ENCODE measurements around the gene XYLT1.

XYLT1 gene

DNA sequence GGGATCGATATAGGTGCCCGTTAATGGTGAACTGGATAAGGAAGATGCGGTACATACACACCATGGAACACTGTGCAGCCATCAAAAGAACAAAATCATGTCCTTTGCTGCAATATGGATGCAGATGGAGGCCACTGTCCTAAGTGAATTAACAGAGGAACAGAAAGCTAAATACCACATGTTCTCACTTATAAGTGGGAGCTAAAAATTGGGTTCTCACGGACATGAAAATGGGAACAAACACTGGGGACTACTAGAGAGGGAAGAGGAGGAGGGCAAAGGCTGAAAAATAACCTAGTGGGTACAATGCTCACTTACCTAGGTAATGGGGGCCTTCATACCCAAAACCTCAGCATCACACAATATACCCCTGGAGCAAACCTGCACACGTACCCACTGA lies 302.6 kb downstream of the XYLT1 start:
- DNase-seq, result no peak

DNA sequence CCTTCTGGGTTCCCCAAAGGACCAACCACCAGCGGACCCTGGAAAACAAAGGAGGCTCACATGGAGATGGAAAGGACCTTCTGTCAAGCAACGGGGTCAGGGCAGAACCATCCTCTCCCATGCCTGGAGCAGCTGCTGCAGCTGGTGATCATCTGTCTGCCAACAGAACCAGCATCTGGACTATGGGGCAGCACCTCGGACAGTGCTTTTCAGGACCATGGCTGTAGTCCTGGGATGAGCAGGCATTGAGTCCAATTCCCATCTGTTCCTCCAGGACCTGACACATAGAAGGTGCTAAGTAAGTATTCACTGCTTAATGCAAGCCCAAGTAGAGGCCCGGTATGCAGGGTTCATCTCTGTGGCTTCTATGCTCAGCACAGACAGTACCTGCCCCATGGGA lies 304.7 kb downstream of the XYLT1 start:
- DNase-seq, result no peak

DNA sequence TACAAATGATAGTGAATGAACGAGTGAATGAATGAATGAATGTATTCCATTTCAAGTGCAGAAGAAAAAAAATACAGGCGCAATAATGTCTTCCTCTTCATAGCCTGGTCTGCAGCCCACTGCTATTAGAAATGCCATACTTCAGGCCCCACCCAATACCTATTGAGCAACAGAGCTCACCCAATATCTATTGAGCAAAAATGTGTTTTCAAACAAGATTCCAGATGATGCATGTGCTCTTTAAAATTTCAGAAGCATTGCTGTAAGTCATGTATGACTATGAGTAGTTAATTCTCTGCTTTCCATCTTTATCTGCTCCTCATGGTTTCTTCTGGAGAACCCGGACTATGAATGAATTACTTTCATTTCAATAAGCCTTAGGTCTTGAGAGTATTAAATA lies 308.2 kb downstream of the XYLT1 start:
- no peak for DNase-seq

DNA sequence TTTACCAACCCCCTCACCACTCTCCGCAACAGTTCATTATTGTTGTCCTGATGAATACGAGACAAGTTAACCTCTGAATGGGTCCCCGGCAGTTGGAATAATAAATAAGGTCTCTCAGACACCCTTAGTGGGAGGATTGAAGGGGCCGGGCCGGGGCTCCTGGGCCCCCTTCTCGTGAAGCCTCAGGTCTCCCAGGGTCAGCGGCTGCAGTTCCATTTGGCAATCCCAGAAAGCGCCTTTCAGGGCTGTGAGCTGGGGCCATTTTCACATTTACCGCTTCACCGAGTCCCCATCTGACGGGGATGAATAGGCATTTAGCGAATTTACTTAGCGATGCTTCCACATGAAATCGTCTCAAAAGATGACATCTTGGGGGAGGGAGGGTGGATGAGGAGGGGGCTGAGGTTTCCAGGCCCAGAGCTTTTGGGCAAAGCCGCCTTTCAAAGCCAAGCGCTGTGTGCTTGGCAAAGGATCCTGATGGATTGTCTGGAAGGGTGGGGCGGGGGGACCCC lies 309.8 kb downstream of the XYLT1 start:
- no peak for DNase-seq

DNA sequence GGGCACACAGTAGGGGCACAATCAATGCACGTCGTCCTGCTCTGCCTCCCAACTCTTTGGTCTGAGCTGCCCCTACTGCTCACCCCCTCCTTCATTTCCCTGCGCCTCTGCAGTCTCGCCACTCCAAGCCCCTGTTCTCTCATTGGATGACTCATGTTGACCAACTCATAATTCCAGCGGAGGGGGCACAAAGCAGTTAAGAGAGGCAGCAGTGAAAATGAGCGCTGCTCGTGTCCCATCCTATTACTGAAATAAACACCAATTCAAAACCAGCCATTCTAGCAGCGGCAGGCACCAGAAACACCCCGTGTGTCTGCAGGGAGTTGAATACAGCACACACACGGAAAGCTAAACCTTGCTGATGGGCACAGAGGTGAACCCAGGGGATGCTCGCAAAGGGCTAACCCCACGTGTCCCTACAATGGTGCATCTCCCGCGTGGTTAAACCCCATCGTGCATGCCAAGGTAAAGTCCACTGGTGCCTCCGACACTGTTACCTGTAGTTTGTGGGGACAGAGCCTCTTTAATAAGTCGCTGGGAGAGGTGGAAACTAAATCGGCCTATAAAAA lies 310.4 kb downstream of the XYLT1 start:
- no peak for DNase-seq

DNA sequence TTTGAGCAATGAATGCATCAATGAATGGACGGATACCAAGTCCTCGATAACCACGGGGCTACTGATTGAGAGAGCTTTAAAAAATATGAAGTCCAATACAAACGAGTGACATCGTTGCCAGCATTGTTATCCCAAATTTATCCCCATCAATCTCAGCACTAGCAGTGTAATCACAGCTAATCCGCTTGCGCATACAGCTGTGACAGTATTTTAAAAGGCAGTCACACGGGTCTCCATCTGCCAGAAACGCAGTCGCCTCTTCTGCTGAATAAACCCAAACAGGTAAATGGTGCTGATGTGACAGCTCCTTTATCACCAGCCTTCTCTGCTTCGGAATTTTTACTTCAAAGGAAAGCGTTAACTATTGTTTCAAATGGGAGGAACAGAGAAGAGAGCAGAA lies 311.1 kb downstream of the XYLT1 start:
- DNase-seq, result no peak

DNA sequence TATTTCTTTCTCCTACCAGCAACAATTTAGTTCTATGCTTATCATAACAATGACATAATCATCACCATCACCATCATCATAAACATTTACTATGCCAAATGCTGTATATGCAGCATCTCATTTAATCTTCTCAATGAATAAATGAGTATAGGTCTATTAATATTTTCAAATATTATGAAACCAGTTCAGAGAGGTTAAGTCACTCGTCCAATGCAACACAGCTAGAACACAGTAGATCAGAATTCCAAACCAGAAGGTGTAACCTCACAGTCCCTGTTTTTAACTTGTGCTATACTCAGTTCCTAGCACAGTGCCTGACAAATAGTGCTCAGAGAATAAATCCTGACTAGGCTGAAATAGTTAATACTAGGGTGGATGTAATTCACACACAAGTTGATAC lies 314.8 kb downstream of the XYLT1 start:
- DNase-seq, result no peak

DNA sequence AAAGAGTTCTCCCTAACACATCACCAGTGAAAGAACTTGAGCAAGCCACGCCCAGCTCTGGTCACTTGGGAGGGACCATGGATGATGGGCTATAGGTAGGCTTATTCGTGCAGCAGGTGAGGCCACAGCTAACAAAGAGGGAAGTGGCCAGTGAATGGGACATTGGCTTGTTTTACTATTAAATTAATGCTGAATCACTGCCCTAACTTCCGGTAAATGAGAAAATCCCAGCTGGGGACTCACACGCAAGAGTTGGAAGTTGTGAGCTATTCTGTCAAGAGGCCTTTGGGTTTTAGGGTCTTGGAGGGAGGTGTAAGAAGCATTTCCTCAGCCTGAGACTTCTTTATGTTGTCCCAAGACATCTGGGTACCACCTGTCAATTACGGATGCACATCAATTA lies 315.3 kb downstream of the XYLT1 start:
- DNase-seq, result no peak

DNA sequence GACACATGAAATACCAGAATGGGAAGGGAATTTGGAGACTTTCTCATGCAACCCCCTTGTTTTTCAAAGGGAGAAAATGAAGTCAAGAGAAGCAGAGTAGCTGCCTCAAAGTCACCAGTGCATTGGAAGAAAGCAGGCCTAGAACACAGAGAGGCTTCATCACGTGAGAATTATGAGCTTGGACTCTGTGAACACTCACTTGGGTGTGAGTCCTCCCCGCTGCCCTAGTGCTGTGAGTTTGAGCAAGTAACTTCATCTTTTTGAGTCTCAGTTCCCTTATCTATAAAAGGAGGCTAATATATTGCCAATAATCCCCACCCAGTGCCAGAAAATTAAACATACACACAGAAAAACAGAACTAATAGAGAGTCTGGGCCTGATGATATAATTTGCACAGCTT lies 315.8 kb downstream of the XYLT1 start:
- DNase-seq, result no peak

DNA sequence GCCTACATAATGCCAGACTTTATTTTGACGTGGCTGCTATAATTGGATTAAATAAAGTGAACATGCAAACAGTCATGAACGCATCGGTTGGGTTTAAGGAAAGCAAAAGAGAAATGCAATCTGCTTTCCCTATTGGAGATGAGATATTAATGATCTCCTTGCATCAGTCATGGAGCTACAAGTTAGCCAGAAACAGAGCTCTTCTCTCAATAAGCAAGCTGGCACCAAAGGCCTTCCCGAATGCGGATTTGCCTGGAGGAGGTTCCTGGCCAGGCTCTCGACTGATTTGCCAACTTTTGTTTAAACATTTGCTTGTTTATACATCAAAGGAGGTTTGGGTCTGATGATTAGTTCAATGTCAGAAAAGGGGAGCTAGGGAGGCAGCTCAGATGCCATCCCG lies 318.4 kb downstream of the XYLT1 start:
- DNase-seq, result no peak

DNA sequence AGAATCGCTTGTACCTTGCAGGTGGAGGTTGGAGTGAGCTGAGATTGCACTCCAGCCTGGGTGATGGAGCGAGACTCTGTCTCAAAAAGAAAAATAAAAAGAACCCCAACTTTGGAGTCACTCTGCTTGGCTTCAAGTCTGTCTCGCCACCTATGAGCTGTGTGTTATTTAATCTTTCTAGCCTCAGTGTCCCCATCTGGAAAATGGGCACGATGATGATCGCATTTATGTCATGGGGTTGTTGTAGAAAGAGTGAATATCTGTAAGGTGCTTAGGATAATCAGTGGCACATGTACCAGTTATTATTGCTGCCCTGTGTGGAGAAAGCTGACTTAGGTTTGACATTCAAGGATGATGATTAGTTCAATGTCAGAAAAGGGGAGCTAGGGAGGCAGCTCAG lies 319.4 kb downstream of the XYLT1 start:
- DNase-seq, result no peak

DNA sequence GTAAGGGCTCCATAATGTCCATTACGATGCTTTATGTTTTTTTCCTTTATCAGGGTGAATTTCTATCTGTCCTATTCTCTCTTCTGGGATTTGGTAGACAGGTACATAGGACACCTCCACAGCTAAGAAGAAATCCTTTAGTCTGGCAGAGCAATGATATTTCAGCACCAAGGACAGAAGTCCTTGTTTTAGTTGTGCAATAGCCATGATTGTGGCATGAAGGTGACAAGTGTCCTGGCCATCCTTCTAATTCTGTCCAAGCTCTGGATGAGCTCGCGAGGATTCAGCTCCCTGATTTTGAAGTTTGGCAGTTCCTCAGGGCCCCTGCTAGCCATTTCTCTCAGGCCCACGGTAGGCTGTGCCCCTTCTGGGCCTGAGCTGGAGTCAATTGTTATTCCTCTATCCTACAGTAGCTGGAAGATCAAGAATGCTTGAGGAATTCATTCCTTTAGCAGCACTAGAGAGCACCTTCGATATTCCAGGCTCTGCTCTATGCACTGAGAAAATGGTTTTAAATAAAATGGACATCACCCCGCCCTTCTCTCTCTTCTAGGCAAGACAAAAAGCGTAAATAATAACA lies 320.8 kb downstream of the XYLT1 start:
- no peak for DNase-seq

DNA sequence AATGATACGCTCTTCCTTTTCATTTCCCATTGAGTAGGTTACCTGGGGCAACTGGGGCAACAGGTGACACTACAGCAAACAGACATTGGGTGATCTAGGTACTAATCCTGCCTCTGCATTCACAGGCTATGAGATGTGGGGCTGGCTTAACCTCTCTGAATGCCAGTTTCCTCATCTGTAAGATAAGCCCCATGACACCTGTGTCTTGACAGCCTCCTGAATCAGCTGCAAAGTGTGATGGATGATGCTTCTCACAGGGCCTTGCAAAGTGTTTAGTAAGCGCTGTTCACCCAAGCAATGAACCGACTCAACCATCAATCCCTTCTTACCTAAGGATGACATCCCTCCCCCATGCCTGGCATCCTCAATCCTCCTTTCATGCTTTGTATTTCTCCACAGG lies 322.8 kb downstream of the XYLT1 start:
- DNase-seq, result no peak

DNA sequence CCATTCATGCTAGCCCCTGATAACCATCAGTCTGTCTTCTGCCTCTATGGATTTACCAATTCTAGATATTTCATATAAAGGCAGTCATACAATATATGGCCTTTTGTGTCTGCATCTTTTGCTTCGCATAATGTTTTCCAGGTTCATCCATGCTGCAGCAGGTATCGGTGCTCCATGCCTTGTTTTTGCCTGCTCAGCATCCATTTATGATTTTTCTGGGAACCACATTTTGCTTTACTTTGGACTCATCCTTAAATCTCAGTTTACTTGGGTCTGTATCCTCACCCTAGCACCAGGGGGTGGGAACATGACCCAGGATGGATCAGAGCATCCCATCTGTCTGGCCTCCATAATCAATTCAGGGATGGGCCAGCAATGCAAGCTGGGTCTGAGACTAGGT lies 325.7 kb downstream of the XYLT1 start:
- no peak for DNase-seq

DNA sequence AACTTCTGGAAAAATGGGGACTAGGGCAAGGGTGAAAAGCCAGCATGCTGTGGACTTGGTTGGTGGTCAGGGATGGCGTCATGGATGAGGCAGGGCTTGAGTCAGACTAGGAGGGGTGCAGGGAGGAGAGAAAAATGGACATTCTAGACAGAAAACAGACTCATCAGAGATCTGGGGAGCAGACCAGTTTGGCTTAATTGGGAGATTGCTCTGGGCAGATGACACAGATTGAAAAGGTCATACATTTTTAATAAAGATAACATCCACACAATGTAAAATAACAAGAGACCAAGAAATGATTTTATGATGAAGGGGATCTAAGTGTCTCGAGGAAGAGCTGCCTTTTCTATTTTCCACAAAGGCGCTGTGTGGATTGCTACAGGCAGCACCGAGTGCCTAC lies 326.3 kb downstream of the XYLT1 start:
- DNase-seq, result no peak

DNA sequence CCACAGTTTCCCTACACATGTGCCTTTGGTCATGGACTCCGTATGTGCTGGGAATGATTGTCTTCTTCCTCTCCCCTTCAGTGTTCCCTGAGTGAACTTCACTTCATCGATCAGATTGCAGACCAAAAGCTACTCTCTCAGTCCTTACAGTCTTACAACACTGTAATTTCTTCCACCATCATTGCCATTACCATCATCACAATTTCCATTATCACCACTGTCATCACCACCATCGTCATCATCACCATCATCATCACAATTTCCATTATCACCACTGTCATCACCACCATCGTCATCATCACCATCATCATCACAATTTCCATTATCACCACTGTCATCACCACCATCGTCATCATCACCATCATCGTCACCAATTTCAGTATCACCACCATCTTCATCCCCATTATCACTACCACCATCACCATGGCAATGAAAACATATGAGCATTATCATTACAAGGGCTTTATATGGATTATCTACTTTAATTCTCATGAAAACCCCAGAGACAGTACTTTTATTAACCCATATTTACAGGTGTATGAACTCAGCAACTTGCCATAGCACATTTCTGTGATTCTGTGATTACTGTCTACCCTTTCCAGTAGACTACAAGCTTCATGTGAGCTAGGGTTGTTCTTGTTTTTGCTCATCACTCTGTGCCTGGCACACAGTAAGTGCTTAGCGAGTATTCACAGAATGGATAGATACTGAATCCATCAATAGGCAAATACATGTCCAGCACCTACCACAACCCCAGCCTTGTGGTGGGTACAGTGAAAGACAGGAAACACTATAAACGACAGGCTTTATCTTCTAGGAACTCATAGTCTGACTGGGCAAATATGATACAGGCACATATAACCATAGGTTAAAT lies 327.0 kb downstream of the XYLT1 start:
- DNase-seq, result no peak

DNA sequence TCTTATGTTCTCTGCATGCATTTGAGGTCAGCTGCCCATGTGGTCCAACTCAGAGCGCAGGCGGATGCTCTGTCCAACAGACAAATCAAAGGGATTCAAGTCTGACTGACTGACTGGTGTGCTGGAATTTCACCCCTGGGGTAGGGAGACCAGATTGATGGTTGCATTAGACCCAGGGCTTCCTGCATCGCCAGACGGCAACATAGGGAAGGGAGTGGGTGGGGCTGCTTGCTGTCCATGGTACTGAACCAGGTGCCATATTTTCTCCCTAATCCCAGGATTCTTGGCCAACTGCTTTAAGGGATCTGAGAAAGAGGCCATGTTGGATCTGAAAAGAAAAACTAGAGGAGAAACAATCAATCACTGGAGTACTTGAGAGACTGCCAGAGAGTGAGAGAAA lies 332.0 kb downstream of the XYLT1 start:
- DNase-seq, result no peak

DNA sequence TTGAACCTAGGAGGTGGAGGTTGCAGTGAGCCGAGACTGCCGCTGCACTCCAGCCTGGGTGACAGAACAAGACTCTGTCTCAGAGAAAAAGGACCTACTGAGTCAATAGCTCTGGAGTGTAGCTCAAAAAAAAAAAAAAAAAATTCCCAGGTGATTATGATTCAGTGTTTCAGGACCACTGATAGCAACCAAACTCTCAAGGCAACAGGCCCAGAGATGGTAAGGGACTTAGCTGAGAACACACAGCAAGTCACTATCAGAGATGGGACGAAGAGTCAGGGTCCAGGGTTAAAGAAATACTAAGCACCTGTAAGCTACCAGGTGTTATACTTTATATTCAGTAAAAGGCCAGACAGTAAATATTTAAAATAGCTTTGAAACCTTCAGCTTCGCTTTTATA lies 335.3 kb downstream of the XYLT1 start:
- no peak for DNase-seq

DNA sequence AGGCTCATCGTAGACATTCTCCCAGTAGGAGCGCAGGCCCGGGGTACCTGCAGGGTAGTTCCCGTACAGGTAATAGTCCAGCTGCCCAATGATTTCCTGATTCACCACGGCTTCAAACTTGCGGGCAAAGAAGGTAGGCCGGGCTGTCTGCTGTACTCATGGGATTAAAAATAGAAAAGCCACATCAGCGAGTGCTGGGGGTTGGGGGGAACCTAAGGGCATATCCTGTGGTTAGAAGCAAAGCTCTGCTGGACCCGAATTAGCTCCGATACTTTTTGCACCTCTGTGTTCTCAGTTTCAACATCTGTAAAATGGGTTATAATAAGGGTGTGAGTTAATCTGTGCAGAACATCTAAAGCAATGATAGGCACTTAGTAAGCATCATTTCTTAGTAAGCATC lies 336.2 kb downstream of the XYLT1 start:
- no peak for DNase-seq

DNA sequence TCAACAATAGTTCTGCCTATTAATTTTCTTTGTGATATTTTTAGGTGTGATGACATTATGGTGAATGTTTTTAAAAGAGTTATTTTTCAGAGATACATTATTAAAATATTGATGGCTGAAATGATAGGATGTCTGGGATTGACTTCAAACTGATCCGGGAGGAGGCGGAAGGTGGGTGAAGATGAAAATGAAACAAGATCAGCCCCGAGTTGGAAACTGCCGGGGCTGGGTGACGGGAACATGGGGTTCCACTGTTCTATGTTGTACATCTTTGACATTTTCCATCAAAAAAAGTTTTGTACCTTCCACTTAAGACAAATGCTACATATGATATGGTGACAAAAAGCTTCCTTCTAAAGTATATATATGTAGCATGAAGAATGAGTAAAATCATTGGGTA lies 336.9 kb downstream of the XYLT1 start:
- no peak for DNase-seq

DNA sequence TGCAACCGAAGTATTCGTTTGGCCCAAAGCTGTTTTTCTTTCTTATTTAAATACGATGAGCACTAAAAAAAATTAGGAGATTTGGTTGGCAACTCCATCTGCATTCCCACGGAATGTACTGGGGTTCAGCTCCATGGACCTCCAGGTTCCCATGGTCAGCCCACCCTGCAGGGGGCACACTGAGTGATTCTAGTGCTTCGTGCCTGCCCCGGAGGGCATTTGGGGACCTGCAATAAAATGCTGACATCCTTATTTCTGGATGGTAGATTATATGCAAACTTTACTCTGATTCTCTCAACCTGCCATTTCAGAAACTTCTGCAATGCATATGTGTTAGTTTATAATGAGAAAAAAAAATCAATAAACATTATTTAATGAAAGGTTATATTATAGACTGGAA lies 339.4 kb downstream of the XYLT1 start:
- DNase-seq, result no peak

DNA sequence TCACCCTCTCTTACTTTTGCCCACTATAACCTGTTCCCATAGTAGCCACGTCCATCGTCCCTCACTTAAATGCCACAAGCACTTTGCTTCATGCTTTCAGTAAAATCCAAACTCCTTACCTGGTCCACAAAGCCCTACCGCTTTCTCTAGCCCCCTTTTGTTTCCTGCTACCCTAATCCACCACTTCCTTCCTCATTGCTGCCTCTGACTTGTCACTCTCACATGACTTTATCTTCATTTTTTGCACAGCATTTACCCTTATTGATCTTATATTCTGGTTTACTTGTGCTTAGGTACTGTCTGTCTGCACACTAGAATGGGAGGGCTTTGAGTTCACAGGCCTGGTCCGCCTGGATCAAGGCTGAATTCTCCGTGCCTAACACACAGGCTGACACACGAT lies 340.0 kb downstream of the XYLT1 start:
- DNase-seq, result no peak

DNA sequence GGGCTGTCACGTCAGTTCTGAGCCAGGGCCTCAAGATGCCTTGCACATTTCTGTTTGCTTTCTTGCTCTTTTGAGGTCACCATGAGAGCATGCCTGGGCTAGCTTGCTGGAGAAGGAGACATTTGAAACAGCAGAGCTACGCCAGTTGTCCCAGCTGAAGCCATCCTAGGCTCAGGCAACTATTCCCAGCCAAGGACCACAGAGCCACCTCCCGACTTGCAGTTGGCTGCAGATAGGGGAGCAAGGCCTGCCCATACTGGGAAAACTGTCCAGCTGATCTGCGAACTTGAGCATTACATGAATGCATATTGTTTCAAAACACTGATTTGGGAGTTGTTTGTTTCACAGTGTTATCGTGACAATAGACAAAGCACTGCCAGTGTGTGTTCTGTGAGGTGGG lies 340.8 kb downstream of the XYLT1 start:
- no peak for DNase-seq

DNA sequence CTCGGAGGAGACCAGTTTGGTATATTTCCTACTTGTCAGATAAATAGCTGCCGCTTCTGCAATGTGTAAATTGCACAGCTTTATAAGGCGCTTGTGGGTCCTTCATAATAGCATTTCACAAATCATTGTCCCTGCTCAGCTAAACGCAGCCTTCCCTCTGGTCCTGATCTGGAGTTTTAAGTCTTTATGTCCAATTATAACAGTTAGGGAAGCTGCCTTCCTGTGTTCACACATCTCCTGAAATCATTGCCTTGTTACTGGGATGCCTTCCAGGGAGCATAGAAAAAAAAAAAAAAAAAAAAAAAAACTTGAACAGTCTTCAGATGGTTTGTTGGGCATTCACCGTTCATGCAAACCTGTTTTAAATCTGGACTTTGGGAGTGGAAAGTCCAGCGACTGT lies 342.0 kb downstream of the XYLT1 start:
- no peak for DNase-seq
